Nephron (organoid): ENCODE results near the gene CCNY.
A peak's percentile ranks its signal among the peaks of the same experiment; 100 is the strongest.

ENCODE experiments used
- H3K27ac Mint-ChIP-seq, 3 experiments: 2 replicates each; pipeline ENCODE4 v1.8.0; 2020; ENCODE audit warnings: mixed read lengths in 3 of 3, mild to moderate bottlenecking in 2 of 3, moderate library complexity in 1 of 3
- H3K27me3 Mint-ChIP-seq: 2 replicates; pipeline ENCODE4 v1.8.0; 2021; ENCODE audit warnings: low read depth, mild to moderate bottlenecking, moderate library complexity, mixed read lengths
- H3K36me3 Mint-ChIP-seq: 2 replicates; pipeline ENCODE4 v1.8.0; 2020; ENCODE audit warnings: low read depth, mixed read lengths
- H3K4me1 Mint-ChIP-seq: 2 replicates; pipeline ENCODE4 v1.8.0; 2020; ENCODE audit warnings: mixed read lengths
- H3K4me3 Mint-ChIP-seq, 3 experiments: 2 replicates each; pipeline ENCODE4 v1.8.0; 2020; ENCODE audit warnings: mild to moderate bottlenecking in 3 of 3, mixed read lengths in 3 of 3, moderate library complexity in 2 of 3
- H3K9me3 Mint-ChIP-seq: 2 replicates; pipeline ENCODE4 v1.8.0; 2020; ENCODE audit warnings: mixed read lengths
- TF ChIP-seq, protein P1 (sequence below), 3 experiments: fragments of 200-600 bp; sonication (generic); IDR thresholded peaks; one replicate each; pipeline ENCODE4 v1.5.0; 2021; ENCODE audit warnings: antibody characterized with exemption in 3 of 3; ENCODE audit not compliant: unreplicated experiment in 3 of 3

The CCNY gene

DNA sequence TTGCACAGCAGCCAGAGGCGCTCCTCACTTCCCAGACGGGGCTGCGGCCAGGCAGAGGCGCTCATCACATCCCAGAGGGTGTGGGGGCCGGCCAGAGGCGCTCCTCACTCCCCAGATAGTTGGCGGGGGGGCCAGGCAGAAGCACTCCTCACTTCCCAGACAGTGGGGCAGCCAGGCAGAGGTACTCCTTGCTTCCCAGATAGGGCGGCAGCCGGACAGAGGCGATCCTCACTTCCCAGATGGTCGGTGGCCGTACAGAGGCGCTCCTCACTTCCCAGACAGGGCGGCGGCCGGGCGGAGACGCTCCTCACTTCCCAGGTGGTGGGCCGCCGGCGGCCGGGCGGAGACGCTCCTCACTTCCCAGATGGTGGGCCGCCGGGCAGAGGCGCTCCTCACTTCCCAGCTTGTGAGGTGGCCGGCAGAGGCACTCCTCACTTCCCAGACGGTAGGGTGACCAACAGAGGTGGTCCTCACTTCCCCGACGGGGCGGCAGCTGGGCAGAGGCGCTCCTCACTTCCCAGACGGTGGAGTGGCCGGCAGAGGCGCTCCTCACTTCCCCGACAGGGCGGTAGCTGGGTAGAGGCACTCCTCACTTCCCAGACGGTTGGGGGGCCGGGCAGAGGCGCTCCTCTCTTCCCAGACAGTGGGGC is 26.5 kb downstream of the CCNY start:
- no peak overlapping the region for H3K27ac Mint-ChIP-seq
- H3K4me3 Mint-ChIP-seq: no peak overlapping the region
- H3K27me3 Mint-ChIP-seq: no peaks in the 10 kb centered on the region
- peaks cover 9% of the 10 kb centered on the region for H3K36me3 Mint-ChIP-seq
- H3K4me1 Mint-ChIP-seq: peaks cover 31% of the 10 kb centered on the region
- no peaks in the 10 kb centered on the region for H3K9me3 Mint-ChIP-seq
- TF ChIP-seq, protein P1, sequence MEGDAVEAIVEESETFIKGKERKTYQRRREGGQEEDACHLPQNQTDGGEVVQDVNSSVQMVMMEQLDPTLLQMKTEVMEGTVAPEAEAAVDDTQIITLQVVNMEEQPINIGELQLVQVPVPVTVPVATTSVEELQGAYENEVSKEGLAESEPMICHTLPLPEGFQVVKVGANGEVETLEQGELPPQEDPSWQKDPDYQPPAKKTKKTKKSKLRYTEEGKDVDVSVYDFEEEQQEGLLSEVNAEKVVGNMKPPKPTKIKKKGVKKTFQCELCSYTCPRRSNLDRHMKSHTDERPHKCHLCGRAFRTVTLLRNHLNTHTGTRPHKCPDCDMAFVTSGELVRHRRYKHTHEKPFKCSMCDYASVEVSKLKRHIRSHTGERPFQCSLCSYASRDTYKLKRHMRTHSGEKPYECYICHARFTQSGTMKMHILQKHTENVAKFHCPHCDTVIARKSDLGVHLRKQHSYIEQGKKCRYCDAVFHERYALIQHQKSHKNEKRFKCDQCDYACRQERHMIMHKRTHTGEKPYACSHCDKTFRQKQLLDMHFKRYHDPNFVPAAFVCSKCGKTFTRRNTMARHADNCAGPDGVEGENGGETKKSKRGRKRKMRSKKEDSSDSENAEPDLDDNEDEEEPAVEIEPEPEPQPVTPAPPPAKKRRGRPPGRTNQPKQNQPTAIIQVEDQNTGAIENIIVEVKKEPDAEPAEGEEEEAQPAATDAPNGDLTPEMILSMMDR (IDR thresholded peaks at IDR 0.05; ENCODE audit: unreplicated experiment in 3 of 3): no peak

DNA sequence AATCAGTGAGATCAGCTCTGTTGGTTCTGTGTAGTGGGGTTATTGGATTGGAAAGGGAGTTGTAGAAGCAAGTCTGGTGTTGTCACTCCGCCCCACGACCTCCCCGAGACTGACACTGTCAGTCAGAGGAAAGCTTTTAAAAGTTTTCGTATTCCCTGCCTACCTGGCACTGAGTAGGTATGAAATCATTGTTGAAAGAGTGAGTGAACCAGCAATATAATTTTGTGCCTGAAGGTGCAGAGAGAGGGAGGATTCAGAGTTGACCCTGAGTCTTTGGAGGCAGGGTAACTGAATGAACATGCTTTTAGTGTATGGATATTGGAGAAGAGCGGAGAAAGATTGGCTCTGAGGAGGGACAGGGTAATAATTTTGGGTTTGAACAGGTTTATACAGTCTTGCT is 27.3 kb downstream of the CCNY start:
- TF ChIP-seq, protein P1 (IDR thresholded peaks at IDR 0.05; ENCODE audit: unreplicated experiment in 3 of 3): no peak
- Mint-ChIP-seq H3K27ac (no peak overlapping the region), H3K36me3 (peaks cover 9% of the 10 kb centered on the region), H3K4me3 (no peak overlapping the region), H3K4me1 (peaks cover 35% of the 10 kb centered on the region), H3K27me3 (no peaks in the 10 kb centered on the region), H3K9me3 (no peaks in the 10 kb centered on the region)

DNA sequence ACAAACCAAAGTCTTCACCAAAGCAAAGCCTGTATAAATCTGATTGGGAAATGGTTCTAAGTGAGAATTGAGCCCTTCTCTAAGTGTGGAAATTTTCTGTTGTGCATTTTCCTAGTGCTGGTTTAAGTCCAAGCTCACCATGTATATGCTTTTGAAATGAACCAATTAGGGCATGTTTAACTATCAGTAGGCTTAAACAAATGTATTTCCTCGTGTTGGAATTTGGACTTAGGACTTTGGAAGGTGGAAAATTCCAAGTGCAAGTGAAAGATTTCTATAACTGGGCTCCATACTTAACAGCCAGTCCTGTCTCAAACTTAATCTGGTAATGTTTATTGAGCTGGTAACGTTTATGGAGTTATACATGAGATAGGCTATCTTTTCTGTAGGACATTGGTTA is 28.5 kb downstream of the CCNY start:
- Mint-ChIP-seq H3K4me3 (no peak overlapping the region), H3K27ac (peak overlapping the region in 2 of 3 experiments; percentile 52 to 59), H3K9me3 (no peaks in the 10 kb centered on the region), H3K27me3 (no peaks in the 10 kb centered on the region), H3K36me3 (peaks cover 5% of the 10 kb centered on the region), H3K4me1 (peaks cover 47% of the 10 kb centered on the region)
- TF ChIP-seq, protein P1 (IDR thresholded peaks at IDR 0.05; ENCODE audit: unreplicated experiment in 3 of 3): no peak

DNA sequence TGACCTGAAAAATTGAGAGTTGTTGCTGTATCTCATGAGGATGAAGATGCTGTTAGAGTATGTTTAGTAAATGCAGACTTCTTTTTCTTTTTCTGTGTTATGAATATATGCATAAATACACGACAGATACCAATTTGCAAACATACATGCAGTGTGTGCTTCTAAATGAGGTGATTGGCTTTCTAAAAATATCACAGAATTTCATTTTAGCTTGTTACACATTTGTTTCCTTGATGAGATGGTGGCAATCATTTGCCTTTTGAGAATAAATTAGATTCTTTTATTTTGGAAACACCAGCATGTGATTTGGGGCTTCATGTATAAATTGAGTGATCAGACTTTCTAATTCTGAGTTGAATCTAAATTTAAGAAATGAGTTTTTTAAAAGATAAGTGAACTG is 29.7 kb downstream of the CCNY start:
- Mint-ChIP-seq H3K9me3 (no peaks in the 10 kb centered on the region), H3K4me1 (peaks cover 53% of the 10 kb centered on the region), H3K36me3 (peaks cover 5% of the 10 kb centered on the region), H3K27ac (no peak overlapping the region), H3K27me3 (no peaks in the 10 kb centered on the region), H3K4me3 (no peak overlapping the region)
- TF ChIP-seq, protein P1 (IDR thresholded peaks at IDR 0.05; ENCODE audit: unreplicated experiment in 3 of 3): no peak

DNA sequence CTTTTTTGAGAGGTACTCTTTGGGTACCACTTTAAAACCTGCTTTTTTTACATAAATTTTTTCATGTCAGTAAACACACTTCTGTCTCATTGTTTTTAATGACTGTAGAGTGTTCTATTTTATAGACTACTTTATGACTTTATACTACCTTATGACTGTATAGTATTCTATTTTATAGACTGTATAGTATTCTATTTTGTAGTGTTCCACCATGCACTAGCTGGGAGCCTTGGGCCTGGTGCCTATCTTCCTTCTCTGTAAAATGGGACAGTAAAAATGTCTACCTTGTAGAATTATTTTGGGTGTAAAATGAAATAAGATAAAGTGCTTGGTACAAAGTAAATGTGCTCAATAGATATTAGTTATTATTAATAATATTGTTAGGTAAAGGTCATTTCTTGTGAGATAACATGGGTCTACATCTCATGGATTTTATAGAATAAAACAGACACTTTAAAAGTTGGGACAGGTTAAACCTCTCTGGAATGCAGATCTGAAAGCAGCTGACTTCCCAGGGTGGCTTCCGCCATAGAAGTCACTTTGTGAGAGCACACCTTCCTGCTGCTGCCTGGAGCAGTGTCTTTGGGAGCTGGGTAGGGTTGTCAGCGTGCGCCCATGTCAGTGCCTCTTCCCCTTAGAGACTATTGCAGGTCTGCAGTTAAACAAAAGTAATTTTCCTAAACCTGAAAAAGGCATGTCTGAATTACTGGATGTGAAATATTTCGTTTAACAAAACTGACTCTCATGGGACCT is 31.0 kb downstream of the CCNY start:
- H3K4me1 Mint-ChIP-seq: peaks cover 62% of the 10 kb centered on the region

More for the DNA sequence above, 31.0 kb downstream of the CCNY start:
- H3K4me3 Mint-ChIP-seq: no peak overlapping the region
- TF ChIP-seq, protein P1 (IDR thresholded peaks at IDR 0.05; ENCODE audit: unreplicated experiment in 3 of 3): no peak
- peaks cover 10% of the 10 kb centered on the region for H3K36me3 Mint-ChIP-seq
- peak overlapping the region; percentile 18 to 85 (median 56) for H3K27ac Mint-ChIP-seq
- no peaks in the 10 kb centered on the region for H3K27me3 Mint-ChIP-seq
- no peaks in the 10 kb centered on the region for H3K9me3 Mint-ChIP-seq
